GM23338 (cell line): ENCODE data around the gene PFKFB3. TPM values are rescaled to one million over a fixed set of nuclear protein-coding genes. Genes with fewer than 3 reads are reported as not detected.

ENCODE experiments used
- ATAC-seq: fragments of 200-7000 bp; cut with Tn5 transposase; 3 replicates; pipeline ENCODE4 v1.9.1; 2020
- DNase-seq: peaks from one replicate; pipeline ENCODE4 v3.0.0-alpha.2; 2015; ENCODE audit warnings: low spot score
- H2AFZ ChIP-seq: fragments of 200-600 bp; sonication (generic); 2 replicates; pipeline ENCODE4 v1.8.0; 2016; ENCODE audit warnings: antibody characterized with exemption, mild to moderate bottlenecking, moderate library complexity
- H3F3A ChIP-seq: fragments of 200-600 bp; sonication (generic); replicated peaks from 2 replicates; pipeline ENCODE4 v1.8.0; 2017; ENCODE audit warnings: antibody characterized with exemption, mixed run types, low read depth
- H3K27ac ChIP-seq: fragments of 200-600 bp; sonication (generic); 2 replicates; pipeline ENCODE4 v1.6.1; 2016; ENCODE audit warnings: low read depth
- H3K27me3 ChIP-seq: fragments of 200-600 bp; sonication (generic); 2 replicates; pipeline ENCODE4 v1.8.0; 2016; ENCODE audit warnings: mild to moderate bottlenecking, mixed run types, moderate library complexity; ENCODE audit not compliant: insufficient read depth
- H3K36me3 ChIP-seq: fragments of 200-600 bp; sonication (generic); 2 replicates; pipeline ENCODE4 v1.8.0; 2016; ENCODE audit warnings: mild to moderate bottlenecking; ENCODE audit not compliant: insufficient read depth
- H3K4me1 ChIP-seq: fragments of 200-600 bp; sonication (generic); 2 replicates; pipeline ENCODE4 v1.8.0; 2016; ENCODE audit warnings: mild to moderate bottlenecking, moderate library complexity; ENCODE audit not compliant: insufficient read depth
- H3K4me2 ChIP-seq: fragments of 200-600 bp; sonication (generic); 2 replicates; pipeline ENCODE4 v1.7.1; 2017; ENCODE audit warnings: mixed run types
- H3K4me3 ChIP-seq: fragments of 200-600 bp; sonication (generic); 2 replicates; pipeline ENCODE4 v1.6.1; 2016; ENCODE audit warnings: mixed run types
- H3K79me2 ChIP-seq: fragments of 200-600 bp; sonication (generic); replicated peaks from 2 replicates; pipeline ENCODE4 v1.8.0; 2017; ENCODE audit warnings: mild to moderate bottlenecking; ENCODE audit not compliant: insufficient read depth
- H3K9me2 ChIP-seq: fragments of 200-600 bp; sonication (generic); 2 replicates; pipeline ENCODE4 v1.8.0; 2017; ENCODE audit not compliant: insufficient read depth
- H4K20me1 ChIP-seq: fragments of 200-600 bp; sonication (generic); replicated peaks from 2 replicates; pipeline ENCODE4 v1.8.0; 2017; ENCODE audit warnings: mild to moderate bottlenecking; ENCODE audit not compliant: insufficient read depth
- H3K27ac Mint-ChIP-seq: 2 replicates; pipeline ENCODE4 v1.8.0; 2020; ENCODE audit warnings: inconsistent platforms, mild to moderate bottlenecking, moderate library complexity, mixed read lengths
- H3K27me3 Mint-ChIP-seq: 3 replicates; pipeline ENCODE4 v1.8.0; 2022; ENCODE audit warnings: low read depth, mild to moderate bottlenecking, moderate library complexity, mixed read lengths, inconsistent platforms; ENCODE audit not compliant: insufficient read depth, poor library complexity
- H3K36me3 Mint-ChIP-seq: 3 replicates; pipeline ENCODE4 v1.8.0; 2021; ENCODE audit warnings: low read depth, mild to moderate bottlenecking, inconsistent platforms, moderate library complexity, mixed read lengths
- H3K4me1 Mint-ChIP-seq: 3 replicates; pipeline ENCODE4 v1.8.0; 2020; ENCODE audit warnings: mild to moderate bottlenecking, inconsistent platforms, mixed read lengths
- H3K4me3 Mint-ChIP-seq: 3 replicates; pipeline ENCODE4 v1.8.0; 2021; ENCODE audit warnings: moderate library complexity, mild to moderate bottlenecking, inconsistent platforms, mixed read lengths
- H3K9me3 Mint-ChIP-seq: 3 replicates; pipeline ENCODE4 v1.8.0; 2020; ENCODE audit warnings: moderate library complexity, mild to moderate bottlenecking, inconsistent platforms, mixed read lengths
- CREB1 ChIP-seq: fragments of 250-450 bp; sonication (Bioruptor Pico); IDR thresholded peaks from 2 replicates; pipeline ENCODE4 v1.5.0; 2020; ENCODE audit warnings: low read depth, mild to moderate bottlenecking, moderate library complexity
- CTCF ChIP-seq, 2 experiments: fragments of 200-600 bp in 1 of 2; sonication (generic) in 1 of 2; conservative IDR thresholded peaks; 2 replicates each; pipeline versions ENCODE4 v1.5.1 to v1.6.1; 2016 to 2017; ENCODE audit warnings: antibody characterized with exemption in 2 of 2, low read depth in 2 of 2, mild to moderate bottlenecking in 2 of 2, moderate library complexity in 1 of 2
- ETS1 ChIP-seq: IDR thresholded peaks from 2 replicates; pipeline ENCODE4 v1.6.1; 2016; ENCODE audit warnings: antibody characterized with exemption
- EZH2 ChIP-seq: fragments of 200-600 bp; sonication (generic); IDR thresholded peaks from one replicate; pipeline ENCODE4 v1.8.0; 2017; ENCODE audit warnings: antibody characterized with exemption, mild to moderate bottlenecking, low read depth; ENCODE audit not compliant: unreplicated experiment
- EZH2phosphoT487 ChIP-seq: fragments of 200-600 bp; sonication (generic); IDR thresholded peaks from one replicate; pipeline ENCODE4 v1.8.1; 2018; ENCODE audit warnings: antibody characterized with exemption; ENCODE audit not compliant: unreplicated experiment
- JUNB ChIP-seq: IDR thresholded peaks from one replicate; pipeline ENCODE4 v1.6.1; 2016; ENCODE audit warnings: antibody characterized with exemption; ENCODE audit not compliant: unreplicated experiment
- NANOG ChIP-seq: IDR thresholded peaks from 2 replicates; pipeline ENCODE4 v1.6.1; 2016; ENCODE audit warnings: antibody characterized with exemption, borderline replicate concordance
- POLR2AphosphoS5 ChIP-seq: IDR thresholded peaks from 2 replicates; pipeline ENCODE4 v1.6.1; 2016; ENCODE audit warnings: antibody characterized with exemption, low read depth
- REST ChIP-seq: IDR thresholded peaks from one replicate; pipeline ENCODE4 v1.6.1; 2018; ENCODE audit warnings: antibody characterized with exemption; ENCODE audit not compliant: unreplicated experiment
- STAT1 ChIP-seq: IDR thresholded peaks from one replicate; pipeline ENCODE4 v1.6.1; 2016; ENCODE audit warnings: antibody characterized with exemption; ENCODE audit not compliant: unreplicated experiment
- ZNF114 ChIP-seq: fragments of 250-450 bp; sonication (Bioruptor Pico); IDR thresholded peaks from 2 replicates; pipeline ENCODE4 v1.5.0; 2020; ENCODE audit warnings: mild to moderate bottlenecking, moderate library complexity
- ZNF331 ChIP-seq: fragments of 250-450 bp; sonication (Bioruptor Pico); IDR thresholded peaks from 2 replicates; pipeline ENCODE4 v1.5.0; 2020; ENCODE audit warnings: low read depth, mild to moderate bottlenecking, moderate library complexity
- ZNF462 ChIP-seq: fragments of 250-450 bp; sonication (Bioruptor Pico); IDR thresholded peaks from 2 replicates; pipeline ENCODE4 v1.5.0; 2020; ENCODE audit warnings: mild to moderate bottlenecking, moderate library complexity
- polyA plus RNA-seq: library from polyadenylated mRNA; unstranded; fragments of >200 nt; fragmentation: Nextera tagmentation; extraction: Ambion mirVana; gene quantifications from 2 replicates; pipeline ENCODE4 v1.2.1, GENCODE V29; 2016
- total RNA-seq: library from RNA; depleted of rRNA; stranded (reverse); fragments of >200 nt; shearing (Covaris generic); gene quantifications from 2 replicates; pipeline ENCODE4 v1.2.3, GENCODE V29; 2014

Gene PFKFB3
- total and polyA plus RNA-seq, 2 experiments from 2014 or later: 9.5 to 26.8 TPM

GRCh38 chr10:6204063-6204340 is 1.3 kb downstream of the PFKFB3 start:
- peak; percentile 9 for ATAC-seq
- Histone ChIP-seq H3K9me2 (no peaks in the 10 kb centered on the region), H3K79me2 (peaks cover 40% of the 10 kb centered on the region), H3K27ac (no peak overlapping the region), H2AFZ (no peak overlapping the region), H3K4me2 (peak overlapping the region; percentile 99), H3K4me1 (peaks cover 7% of the 10 kb centered on the region), H3K4me3 (peak overlapping the region; percentile 98), H3K36me3 (no peaks in the 10 kb centered on the region), H3F3A (no peaks in the 10 kb centered on the region; the same call in 1 of the 2 replicates), H3K27me3 (peaks cover 46% of the 10 kb centered on the region), H4K20me1 (peaks cover 44% of the 10 kb centered on the region)
- Mint-ChIP-seq H3K9me3 (peaks cover 8% of the 10 kb centered on the region), H3K27me3 (peaks cover 45% of the 10 kb centered on the region), H3K4me3 (peak overlapping the region; percentile 95; the same call in 2 of the 3 replicates), H3K27ac (no peak overlapping the region), H3K4me1 (peaks cover 16% of the 10 kb centered on the region), H3K36me3 (peaks cover 19% of the 10 kb centered on the region)
- DNase-seq: peak; percentile 47
- TF ChIP-seq ETS1 (no peak), EZH2 (no peak), CTCF (conservative IDR thresholded peaks at IDR 0.05; ENCODE audit: low read depth in 2 of 2) (no peak), JUNB (no peak), EZH2phosphoT487 (no peak), ZNF462 (CRISPR knock-in tag) (no peak), ZNF331 (CRISPR knock-in tag) (no peak), NANOG (no peak), REST (no peak), POLR2AphosphoS5 (no peak), CREB1 (no peak), ZNF114 (CRISPR knock-in tag) (no peak), STAT1 (no peak)
